ENCODE data around the gene CNTFR. TPM values are rescaled to one million over a fixed set of nuclear protein-coding genes. Genes with fewer than 3 reads are reported as not detected.

CNTFR gene
- total and polyA plus RNA-seq, 4 donors, result 0.75 to 3.3 (median 2.0) TPM

DNA sequence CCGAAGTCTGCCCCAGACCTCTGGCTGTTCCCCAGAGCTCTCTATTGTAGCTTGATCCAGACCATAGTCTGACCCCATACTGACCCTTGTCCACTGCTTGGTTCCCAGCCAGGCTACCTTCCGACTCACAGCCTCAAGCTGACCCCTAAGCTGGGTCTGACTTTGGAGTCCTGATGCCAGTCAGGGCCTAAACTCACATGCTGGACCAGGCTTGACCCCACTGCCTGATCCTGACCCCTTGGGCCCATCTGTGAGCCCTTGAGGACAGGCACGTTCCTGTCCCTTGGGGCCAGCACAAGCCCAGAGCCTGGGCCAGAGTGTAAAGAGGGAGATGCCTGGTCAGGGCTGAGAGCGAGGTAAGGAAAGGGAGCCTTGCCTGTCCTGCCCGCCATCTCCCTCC, 34.0 kb downstream of the CNTFR start (continued):
- TF ChIP-seq GABPA (IDR thresholded peaks at IDR 0.05 in 1 of 2, conservative IDR thresholded peaks at IDR 0.05 in 1 of 2), result no peak

- H3K4me1 ChIP-seq (ENCODE audit: control insufficient read depth in 4 of 4, insufficient read depth in 4 of 4, low read length in 3 of 4), result peaks cover 7 to 22% (median 13%) of the 10 kb centered on the region in 4 donors
- no peak overlapping the region for H3K4me3 ChIP-seq (ENCODE audit: low read depth in 1 of 3, low read length in 3 of 3)
- 41% methylated on average over 23 of the region's 23 CpGs for WGBS
- peak; percentile 65 for DNase-seq (ENCODE audit: low spot score)
- H3K9me3 ChIP-seq (ENCODE audit: control insufficient read depth in 4 of 4, low read length in 3 of 4), result no peaks in the 10 kb centered on the region
- no peak overlapping the region for H3K27ac ChIP-seq (ENCODE audit: low read depth in 1 of 2, low read length in 2 of 2)
- TF ChIP-seq NR2F2 (IDR thresholded peaks at IDR 0.05) (no peak), HNF4A (conservative IDR thresholded peaks at IDR 0.05) (peak; percentile 38 to 44), EGR1 (IDR thresholded peaks at IDR 0.05; ENCODE audit: low read depth in 2 of 2) (no peak)
- no peak overlapping the region for H3K9ac ChIP-seq (ENCODE audit: low read depth in 1 of 2, low read length in 2 of 2)
- no peaks in the 10 kb centered on the region for H3K36me3 ChIP-seq (ENCODE audit: control insufficient read depth in 4 of 4, insufficient read depth in 3 of 4, low read depth in 1 of 4, low read length in 3 of 4)
- no peaks in the 10 kb centered on the region for H3K27me3 ChIP-seq (ENCODE audit: control insufficient read depth in 4 of 4, insufficient read depth in 4 of 4, low read length in 3 of 4)
Measured at GRCh38 chr9:34555002-34555348, 34.5 kb downstream of the CNTFR start.

DNA sequence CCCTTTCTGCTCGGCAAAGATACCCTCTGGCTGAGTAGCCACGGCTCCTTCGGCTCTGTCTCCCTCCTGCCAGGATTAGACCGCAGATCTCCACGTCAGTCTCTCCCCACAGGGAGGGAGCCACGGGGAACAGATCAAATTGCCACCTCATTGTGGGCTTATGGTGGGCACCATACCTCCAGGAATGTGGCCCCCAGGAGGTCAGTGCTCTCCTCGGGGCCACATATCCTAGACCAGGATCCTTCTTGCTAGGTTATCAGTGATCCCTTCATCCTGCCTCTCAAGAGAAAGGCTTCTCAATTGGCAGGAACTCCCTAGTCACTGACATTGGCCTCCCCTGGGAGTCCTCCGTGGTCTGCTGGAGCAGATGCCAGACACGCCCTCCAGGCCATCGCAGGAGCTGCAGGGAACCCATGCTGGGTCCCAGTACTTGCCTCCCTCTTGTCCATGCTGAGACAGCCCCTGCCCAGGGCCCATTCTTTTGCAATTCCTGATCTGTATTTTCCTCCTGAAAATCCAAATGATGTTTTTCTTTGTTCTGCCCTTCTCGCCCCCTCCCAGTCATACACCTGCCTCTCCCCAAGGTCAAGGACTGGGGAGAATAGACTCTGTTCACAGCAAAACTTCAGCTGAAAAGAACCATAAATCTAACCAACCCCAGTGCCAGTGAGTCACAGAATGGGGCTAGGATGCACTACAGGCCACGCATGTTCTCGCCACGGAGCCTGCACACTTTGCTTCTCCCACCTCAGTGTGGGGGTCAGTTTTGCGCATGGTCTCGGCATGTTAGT, 35.1 kb downstream of the CNTFR start:
- Histone ChIP-seq H3K27ac (ENCODE audit: low read depth in 1 of 2, low read length in 2 of 2) (no peak overlapping the region), H3K9me3 (ENCODE audit: control insufficient read depth in 4 of 4, low read length in 3 of 4) (no peaks in the 10 kb centered on the region), H3K9ac (ENCODE audit: low read depth in 1 of 2, low read length in 2 of 2) (no peak overlapping the region), H3K4me1 (ENCODE audit: control insufficient read depth in 4 of 4, insufficient read depth in 4 of 4, low read length in 3 of 4) (peaks cover 7 to 18% (median 13%) of the 10 kb centered on the region in 4 donors), H3K4me3 (ENCODE audit: low read depth in 1 of 3, low read length in 3 of 3) (no peak overlapping the region), H3K36me3 (ENCODE audit: control insufficient read depth in 4 of 4, insufficient read depth in 3 of 4, low read depth in 1 of 4, low read length in 3 of 4) (no peaks in the 10 kb centered on the region), H3K27me3 (ENCODE audit: control insufficient read depth in 4 of 4, insufficient read depth in 4 of 4, low read length in 3 of 4) (no peaks in the 10 kb centered on the region)
- no peak for TF ChIP-seq RXRA (IDR thresholded peaks at IDR 0.05)
- TF ChIP-seq NR2F2 (IDR thresholded peaks at IDR 0.05), result no peak
- TF ChIP-seq JUND (IDR thresholded peaks at IDR 0.05), result no peak
- TF ChIP-seq EGR1 (IDR thresholded peaks at IDR 0.05; ENCODE audit: low read depth in 2 of 2), result no peak
- TF ChIP-seq FOXA1 (IDR thresholded peaks at IDR 0.05), result no peak
- DNase-seq (ENCODE audit: low spot score), result no peak
- WGBS, result 83% methylated on average over 16 of the region's 16 CpGs

GRCh38 chr9:34553511-34554021, 36.0 kb downstream of the CNTFR start:
- WGBS, result 90% methylated on average over 18 of the region's 18 CpGs
- no peak for DNase-seq (ENCODE audit: low spot score)
- TF ChIP-seq, protein P1, sequence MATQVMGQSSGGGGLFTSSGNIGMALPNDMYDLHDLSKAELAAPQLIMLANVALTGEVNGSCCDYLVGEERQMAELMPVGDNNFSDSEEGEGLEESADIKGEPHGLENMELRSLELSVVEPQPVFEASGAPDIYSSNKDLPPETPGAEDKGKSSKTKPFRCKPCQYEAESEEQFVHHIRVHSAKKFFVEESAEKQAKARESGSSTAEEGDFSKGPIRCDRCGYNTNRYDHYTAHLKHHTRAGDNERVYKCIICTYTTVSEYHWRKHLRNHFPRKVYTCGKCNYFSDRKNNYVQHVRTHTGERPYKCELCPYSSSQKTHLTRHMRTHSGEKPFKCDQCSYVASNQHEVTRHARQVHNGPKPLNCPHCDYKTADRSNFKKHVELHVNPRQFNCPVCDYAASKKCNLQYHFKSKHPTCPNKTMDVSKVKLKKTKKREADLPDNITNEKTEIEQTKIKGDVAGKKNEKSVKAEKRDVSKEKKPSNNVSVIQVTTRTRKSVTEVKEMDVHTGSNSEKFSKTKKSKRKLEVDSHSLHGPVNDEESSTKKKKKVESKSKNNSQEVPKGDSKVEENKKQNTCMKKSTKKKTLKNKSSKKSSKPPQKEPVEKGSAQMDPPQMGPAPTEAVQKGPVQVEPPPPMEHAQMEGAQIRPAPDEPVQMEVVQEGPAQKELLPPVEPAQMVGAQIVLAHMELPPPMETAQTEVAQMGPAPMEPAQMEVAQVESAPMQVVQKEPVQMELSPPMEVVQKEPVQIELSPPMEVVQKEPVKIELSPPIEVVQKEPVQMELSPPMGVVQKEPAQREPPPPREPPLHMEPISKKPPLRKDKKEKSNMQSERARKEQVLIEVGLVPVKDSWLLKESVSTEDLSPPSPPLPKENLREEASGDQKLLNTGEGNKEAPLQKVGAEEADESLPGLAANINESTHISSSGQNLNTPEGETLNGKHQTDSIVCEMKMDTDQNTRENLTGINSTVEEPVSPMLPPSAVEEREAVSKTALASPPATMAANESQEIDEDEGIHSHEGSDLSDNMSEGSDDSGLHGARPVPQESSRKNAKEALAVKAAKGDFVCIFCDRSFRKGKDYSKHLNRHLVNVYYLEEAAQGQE (IDR thresholded peaks at IDR 0.05), result no peak
- no peak for TF ChIP-seq TAF1 (conservative IDR thresholded peaks at IDR 0.05)
- no peak for TF ChIP-seq YY1 (IDR thresholded peaks at IDR 0.05)
- no peak for TF ChIP-seq HNF4G (IDR thresholded peaks at IDR 0.05)
- no peak for TF ChIP-seq JUND (IDR thresholded peaks at IDR 0.05)
- TF ChIP-seq SP1 (IDR thresholded peaks at IDR 0.05), result no peak
- TF ChIP-seq GABPA (IDR thresholded peaks at IDR 0.05 in 1 of 2, conservative IDR thresholded peaks at IDR 0.05 in 1 of 2), result no peak
- no peak for TF ChIP-seq CTCF (IDR thresholded peaks at IDR 0.05; ENCODE audit: low read depth, low read length, missing input control)
- TF ChIP-seq FOXA1 (IDR thresholded peaks at IDR 0.05), result no peak
- no peak for TF ChIP-seq RAD21 (IDR thresholded peaks at IDR 0.05)
- no peak for TF ChIP-seq RXRA (IDR thresholded peaks at IDR 0.05)
- no peak overlapping the region for H3K9ac ChIP-seq (ENCODE audit: low read depth in 1 of 2, low read length in 2 of 2)
- no peaks in the 10 kb centered on the region for H3K36me3 ChIP-seq (ENCODE audit: control insufficient read depth in 4 of 4, insufficient read depth in 3 of 4, low read depth in 1 of 4, low read length in 3 of 4)
- H3K4me3 ChIP-seq (ENCODE audit: low read depth in 1 of 3, low read length in 3 of 3), result no peak overlapping the region
- peaks cover 7 to 17% (median 13%) of the 10 kb centered on the region in 4 donors for H3K4me1 ChIP-seq (ENCODE audit: control insufficient read depth in 4 of 4, insufficient read depth in 4 of 4, low read length in 3 of 4)
- H3K9me3 ChIP-seq (ENCODE audit: control insufficient read depth in 4 of 4, low read length in 3 of 4), result no peaks in the 10 kb centered on the region
- no peak overlapping the region for H3K27ac ChIP-seq (ENCODE audit: low read depth in 1 of 2, low read length in 2 of 2)
- H3K27me3 ChIP-seq (ENCODE audit: control insufficient read depth in 4 of 4, insufficient read depth in 4 of 4, low read length in 3 of 4), result no peaks in the 10 kb centered on the region

All from liver (tissue), 9 donors.